GM19372 (cell line): ENCODE measurements around the gene CYGB.

Source experiments
- ATAC-seq: cut with Tn5 transposase; IDR thresholded peaks from one replicate; pipeline ENCODE4 v1.9.1; 2021; ENCODE audit warnings: mild to moderate bottlenecking, low read depth, moderate library complexity; ENCODE audit not compliant: unreplicated experiment

Gene CYGB

GRCh38 chr17:76491271-76492122 is 46.0 kb downstream of the CYGB start:
- no peak for ATAC-seq

GRCh38 chr17:76490112-76490710 is 47.3 kb downstream of the CYGB start:
- no peak for ATAC-seq

GRCh38 chr17:76487451-76488192 is 49.9 kb downstream of the CYGB start:
- ATAC-seq, result no peak

GRCh38 chr17:76485569-76485968 is 51.9 kb downstream of the CYGB start:
- no peak for ATAC-seq

- ATAC-seq, result no peak
These were observed 53.2 kb downstream of the CYGB start for GRCh38 chr17:76484228-76484725.

- ATAC-seq, result peak; percentile 48
These were observed 56.3 kb downstream of the CYGB start for GRCh38 chr17:76481071-76481655.

GRCh38 chr17:76480632-76481031 is 56.9 kb downstream of the CYGB start:
- no peak for ATAC-seq

GRCh38 chr17:76479515-76480060 is 57.9 kb downstream of the CYGB start:
- no peak for ATAC-seq

- ATAC-seq, result no peak
These were observed 58.6 kb downstream of the CYGB start for GRCh38 chr17:76478730-76479514.

- ATAC-seq, result no peak
These were observed 59.4 kb downstream of the CYGB start for GRCh38 chr17:76478097-76478496.

GRCh38 chr17:76477576-76477975 is 59.9 kb downstream of the CYGB start:
- no peak for ATAC-seq
